Smooth muscle cell of the brain vasculature (primary cell): ENCODE data around the gene ERC2.

Experiments used
- DNase-seq: peaks from one replicate; pipeline ENCODE4 v3.0.0-alpha.2; 2012; ENCODE audit warnings: low read depth, low spot score

ERC2 gene

DNA sequence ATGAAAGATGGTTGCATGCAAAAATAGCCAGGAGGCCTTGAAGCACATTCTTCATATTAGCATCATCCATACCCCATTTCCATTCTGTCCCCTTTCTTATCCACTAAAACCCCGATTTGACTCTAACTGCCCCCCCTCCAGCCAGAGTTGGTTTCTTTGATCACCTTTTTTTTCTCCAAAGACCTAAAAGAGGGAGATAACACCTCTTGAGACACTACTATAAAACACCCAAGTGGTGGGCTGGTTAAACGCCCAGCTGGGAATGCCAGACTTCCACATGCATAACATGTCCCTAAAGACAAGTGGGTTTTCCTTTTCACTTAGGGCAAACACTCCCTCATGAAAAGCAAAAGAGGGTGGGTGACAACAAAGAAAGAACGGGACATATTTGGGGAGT, 847.2 kb downstream of the ERC2 start:
- no peak for DNase-seq

DNA sequence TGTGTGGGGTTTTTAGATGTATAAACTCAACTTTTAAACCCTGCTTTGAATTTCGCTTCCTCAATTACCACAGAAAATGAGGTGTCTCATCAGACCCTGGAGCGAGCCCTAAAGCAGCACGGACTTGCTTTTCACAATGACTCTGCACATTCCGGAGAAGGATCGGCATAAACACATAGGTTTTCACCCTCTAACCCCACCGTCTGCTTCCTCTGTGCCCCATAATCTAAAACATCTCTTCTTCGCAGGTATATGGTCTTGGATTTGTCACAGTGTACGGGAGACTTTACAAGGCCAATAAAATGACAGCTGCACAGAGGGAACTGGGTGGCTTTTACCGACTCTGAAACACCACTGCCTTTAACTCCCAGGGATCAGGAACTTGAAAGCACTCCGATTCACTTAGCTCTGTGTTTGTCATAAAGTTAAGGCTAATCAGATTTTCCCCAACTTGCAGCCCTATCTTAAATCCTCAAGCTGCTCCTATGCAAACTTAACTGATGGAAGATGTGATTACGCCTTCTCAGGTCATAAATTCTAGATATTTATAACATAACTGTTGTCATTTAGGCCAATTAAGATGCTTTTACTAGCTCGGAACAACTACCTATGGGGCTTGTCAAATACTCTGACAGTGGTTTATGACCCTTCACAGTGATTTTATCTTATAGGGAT, 847.8 kb downstream of the ERC2 start:
- DNase-seq, result no peak

DNA sequence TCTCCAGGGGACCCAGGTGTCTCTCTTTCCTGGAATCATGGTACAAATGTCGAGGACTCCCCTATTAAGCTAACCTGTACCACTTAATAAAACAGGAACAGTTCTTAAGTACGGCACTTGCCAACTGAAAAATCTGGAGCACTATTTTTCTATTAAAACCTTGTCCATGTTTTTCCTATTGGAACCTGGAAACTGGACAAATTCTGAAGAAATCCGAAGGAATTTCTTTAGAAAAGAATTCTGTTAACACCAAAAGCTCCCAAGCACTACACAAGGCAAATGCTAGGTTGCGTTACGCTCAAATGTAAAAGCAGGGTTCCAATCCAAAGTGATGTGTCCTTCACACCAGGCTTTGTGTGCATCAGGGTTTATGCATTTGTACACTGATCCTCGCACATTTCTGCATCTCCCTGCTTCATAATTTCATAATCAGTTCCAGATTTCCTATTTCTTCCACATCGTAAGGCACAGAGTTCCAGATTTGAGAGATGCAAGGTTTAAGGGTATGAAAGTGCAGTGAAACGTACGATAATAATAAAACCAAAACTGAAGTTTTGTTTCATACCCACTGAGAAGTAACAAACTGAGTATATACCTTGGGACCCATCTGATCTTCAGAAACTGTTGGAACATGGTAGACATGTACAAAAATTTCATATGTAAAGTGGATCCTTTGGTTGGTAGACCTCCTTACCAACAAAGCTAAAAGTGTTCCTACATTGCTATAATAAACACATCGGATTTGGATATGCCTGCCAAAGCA, 849.0 kb downstream of the ERC2 start:
- no peak for DNase-seq

DNA sequence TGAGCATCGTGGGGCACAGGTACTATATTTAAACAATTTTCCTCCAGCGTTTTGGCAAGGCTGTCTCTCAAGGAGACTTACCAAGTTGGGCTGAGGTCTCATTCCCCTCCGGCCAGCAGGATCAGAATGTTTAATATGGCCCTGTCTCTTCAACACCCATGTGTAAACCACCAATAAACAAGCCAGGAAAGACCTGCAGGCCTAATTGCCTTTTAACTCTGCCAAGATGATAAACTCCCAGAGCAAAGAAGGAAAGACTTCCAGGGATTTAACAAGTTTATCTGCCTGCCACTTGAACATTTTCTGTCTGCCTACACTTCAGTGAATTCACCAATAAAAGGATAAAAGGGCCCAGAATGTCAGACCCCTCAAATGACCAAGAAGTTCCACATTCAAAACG, 850.9 kb downstream of the ERC2 start:
- DNase-seq, result no peak

DNA sequence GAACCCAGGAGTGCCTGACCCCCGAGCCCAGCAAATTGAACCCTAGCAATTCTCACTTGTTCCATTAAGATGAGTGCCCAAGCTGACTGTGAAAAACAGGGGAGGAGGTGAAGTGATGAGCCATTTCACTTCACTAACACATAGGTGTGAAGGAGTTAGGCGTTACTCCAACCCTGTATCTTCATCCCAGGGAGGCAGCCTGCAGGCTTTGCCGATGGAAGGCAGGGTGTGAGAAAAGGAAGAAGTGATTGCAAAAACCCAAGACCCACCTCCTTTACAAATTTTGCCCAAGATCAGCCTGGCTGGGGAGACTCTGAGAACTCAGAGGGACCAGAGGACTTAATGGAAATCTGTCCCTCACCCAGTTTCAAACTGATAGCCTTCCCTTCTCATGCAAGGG, 851.5 kb downstream of the ERC2 start:
- no peak for DNase-seq

DNA sequence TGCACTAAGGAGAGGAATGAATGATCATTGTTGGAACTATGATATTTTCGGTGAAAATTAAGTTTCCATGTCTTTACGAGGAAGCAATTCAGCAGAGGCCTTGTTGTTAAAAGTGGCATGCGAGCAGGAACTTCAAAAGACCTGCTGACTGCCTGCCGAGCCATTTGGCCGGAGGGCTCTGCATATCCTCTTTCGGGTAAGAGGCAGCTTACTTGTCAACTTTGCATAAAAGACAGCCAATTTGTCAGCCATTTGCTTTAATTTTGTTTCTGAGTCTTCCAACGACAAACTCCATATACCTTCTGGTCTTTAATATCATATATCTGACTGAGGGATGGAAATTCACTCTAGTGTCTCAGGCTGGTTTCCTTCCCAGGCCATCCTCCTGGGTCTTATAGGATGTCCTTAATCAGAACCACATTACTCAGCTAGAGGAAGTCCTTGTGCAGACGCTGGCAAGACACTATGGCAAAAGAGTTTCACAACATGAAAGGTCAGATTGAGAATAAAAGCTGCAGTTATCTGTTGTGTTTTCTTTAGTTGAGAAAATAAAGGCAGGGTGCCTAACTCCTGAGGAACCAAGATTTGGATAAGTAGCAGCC, 852.5 kb downstream of the ERC2 start:
- no peak for DNase-seq

DNA sequence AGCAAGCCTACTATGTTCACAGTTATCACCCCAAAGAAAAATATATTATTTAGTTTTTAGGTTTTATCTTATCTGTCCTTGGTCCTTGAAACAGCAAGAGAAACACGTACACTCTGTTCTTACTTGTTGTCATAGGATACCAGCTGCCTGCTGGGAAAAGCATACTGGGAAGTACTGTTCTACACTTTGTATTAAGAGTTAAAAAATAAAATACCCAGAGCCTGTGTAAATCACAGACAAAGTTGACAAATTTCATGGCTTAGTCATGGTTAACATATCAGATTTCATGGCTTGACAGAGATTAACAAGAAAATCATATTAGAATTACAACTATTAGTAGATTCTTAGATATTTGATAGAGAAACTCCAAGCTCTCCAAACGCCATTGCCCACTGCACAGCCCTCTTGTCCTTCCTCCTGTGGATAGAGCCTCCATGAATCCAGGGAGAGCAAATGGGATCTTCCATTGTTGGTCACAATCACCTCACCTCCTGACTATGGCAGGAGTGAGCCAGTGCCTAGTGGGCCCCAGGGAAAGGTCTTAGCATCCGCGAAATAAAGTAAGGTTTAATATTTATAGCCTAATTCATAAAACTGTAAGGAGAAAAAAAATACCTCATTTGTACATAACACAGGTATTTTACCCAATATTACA, 853.1 kb downstream of the ERC2 start:
- no peak for DNase-seq

DNA sequence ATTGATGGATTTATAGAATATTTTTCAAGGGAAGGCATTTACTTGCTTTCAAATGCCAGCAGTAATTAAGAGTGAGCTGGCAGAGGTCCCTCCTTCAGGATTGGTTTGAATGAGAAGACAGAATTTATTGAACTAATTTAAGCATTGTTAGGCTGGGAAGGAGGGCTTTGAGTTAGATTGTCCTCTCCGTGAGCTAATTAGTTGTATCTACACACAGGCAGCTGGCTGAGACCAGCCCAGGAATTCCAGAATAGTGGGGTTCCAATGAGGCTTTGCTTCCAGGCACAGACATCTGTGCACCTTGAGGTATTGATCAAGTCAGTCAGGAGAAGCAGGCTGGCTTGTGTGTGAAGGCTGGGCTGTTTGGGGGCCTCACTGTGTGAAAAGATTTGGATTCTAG, 857.1 kb downstream of the ERC2 start:
- no peak for DNase-seq

DNA sequence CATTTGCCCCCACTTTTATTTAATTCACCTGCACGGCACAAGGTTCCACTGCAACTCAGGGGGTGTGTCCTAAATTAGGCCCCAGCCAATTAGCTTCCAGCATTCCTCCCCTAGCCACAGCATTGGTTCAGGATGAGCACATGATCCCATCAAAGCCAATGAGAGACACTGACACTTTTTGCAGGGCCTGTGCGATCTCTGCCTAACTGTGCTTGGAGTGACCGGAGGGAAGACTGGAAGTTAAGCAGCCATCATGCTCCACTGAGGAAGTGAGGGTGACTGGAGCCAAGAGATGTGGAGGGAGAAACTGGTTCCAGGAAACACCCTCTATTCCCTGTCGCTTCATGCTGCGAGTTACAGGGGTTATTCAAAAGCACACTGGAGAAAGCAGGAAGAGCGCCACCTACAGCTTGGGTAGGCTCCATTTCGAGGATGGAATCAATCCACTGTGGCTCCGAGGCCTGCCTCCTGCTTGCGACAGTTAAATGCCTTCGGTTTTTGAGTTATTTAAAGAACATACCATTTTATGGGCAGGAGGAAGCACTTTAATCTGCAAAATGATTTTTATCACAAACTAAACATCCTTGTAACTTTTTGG, 858.9 kb downstream of the ERC2 start:
- no peak for DNase-seq

DNA sequence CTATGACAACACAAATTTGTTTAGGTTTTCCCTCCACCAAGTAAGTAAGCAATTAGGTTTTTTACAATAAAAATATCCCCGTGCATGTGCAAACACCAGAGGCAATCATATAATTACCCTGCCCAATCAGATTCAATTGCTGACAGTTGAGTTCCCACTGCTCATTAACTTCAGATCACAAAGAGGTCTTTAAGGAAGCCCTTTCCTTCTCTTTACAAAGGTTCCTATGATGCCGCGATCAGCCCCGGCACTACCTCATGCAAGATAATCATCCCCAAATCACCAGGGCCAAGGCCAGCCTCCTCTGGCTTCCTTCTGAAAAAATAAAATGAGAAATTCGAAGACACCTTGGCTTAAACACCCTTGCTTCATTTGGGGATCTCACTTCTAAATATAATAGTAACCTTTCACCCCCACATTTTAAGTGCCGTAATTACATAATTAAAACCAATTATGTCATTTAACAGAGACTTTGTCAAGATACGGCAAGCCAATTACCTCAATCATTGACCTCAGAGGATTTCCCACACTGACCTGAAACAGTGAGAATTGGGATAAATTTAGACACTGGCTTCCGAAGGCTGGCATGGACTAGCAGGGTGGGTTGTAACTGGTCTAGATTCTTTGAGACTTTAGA, 859.8 kb downstream of the ERC2 start:
- no peak for DNase-seq

DNA sequence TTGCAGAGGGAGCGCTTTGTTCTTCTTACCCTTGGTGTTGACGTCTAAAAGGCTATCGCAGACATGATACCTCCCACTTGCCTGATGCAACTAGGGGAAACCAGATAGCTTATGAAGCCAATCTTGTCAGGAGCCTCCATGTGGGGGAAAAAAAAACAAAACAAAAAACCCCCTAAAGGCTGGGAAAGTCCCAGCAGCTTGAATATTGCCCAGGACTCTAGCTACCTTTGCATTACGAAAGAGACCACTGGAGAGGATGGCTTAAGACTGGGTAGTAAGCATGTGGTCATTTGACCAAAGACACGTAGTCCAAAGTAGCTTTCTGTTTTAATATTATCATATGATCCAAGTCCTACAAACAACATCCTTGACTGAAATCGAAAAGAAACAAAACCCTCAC, 860.4 kb downstream of the ERC2 start:
- DNase-seq, result no peak

DNA sequence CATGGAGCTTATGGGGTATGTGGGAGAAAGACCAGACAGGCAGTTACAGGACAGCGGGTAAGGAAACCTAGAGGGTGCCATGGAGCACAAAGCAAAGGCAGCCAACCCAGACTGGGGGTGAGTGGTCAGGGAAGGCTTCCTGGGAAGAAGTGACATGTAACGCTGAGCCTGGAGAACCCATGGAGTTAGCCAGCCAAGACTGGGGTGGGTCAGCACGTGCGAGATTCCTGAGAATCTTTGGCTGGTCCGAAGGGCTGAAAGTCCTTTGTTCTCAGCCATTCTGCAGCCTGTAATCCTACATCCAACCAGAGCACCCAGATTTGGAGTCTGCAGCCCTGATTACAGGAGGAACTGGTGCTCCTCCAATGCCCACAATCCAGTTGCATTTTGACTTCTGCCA, 861.1 kb downstream of the ERC2 start:
- no peak for DNase-seq

DNA sequence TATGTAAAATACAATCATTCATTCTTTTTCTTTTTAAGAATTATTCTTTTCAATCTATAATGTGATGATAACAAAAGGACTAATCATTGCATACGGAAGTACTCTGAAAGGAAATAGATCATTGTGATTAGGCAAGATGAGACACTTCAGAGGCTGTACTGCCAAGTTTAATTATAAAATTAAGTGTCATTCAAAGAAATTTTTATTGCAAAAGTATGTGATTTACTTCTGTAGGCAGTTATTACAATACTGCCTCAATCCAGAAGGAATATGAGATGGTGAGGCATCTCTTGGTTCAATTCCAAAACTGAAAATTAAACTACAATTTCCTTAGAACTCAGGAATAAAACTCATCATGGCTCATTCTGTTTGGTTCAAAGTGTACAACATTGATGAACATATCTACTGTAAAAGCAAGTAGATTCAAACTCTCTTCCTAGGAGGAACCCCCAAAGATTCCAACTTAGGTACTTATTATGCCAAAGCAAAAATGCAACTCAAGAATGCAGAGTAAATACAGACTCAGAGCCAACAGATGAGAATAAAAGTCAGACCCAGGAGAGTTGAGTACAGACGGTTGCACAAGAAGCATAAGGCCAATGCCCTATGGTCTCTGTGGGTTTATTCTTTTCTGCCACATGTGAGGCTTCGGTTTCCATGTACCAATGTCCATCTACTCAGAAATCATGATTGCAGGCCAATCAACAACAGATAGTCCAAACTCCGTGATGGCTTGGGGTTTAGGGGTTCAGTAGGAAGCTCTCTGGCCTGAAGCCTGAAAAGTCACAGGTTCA, 862.6 kb downstream of the ERC2 start:
- no peak for DNase-seq

DNA sequence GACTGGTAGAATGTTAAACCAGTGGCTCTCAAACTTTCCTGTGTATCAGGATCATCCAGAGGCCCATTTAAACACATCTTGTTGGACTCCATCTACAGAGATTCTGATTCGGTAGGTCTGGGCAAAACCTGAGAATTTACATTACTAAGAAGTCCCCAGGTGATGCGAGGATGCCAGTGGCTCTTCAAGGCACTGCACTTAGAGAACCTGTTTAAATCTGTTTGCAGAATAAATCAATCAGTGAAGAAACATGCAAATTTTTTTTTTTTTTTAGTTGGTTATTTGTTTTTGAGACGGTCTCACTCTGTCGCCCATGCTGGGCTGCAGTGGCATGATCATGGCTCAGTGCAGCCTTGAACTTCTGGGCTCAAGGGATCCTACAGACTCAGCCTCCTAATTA, 863.4 kb downstream of the ERC2 start:
- DNase-seq, result no peak

DNA sequence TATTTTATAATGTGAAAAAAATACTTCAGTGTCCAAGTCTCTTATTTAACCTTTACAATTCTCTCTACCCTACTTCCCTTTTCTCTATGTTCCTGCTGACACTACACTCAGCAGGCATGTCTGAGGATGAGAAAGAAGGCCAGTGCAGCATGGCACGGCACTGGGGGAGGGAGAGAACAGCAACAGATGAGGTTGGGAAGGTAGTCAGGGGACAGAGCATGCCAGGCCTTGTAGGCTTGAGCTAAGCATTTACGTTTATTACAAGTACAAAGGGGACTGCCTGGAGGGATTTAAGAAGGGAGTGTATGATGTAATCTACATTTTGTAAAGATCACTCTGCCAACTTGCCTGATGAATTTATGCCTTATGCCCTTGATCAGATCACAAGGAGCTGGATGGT, 863.9 kb downstream of the ERC2 start:
- DNase-seq, result no peak

DNA sequence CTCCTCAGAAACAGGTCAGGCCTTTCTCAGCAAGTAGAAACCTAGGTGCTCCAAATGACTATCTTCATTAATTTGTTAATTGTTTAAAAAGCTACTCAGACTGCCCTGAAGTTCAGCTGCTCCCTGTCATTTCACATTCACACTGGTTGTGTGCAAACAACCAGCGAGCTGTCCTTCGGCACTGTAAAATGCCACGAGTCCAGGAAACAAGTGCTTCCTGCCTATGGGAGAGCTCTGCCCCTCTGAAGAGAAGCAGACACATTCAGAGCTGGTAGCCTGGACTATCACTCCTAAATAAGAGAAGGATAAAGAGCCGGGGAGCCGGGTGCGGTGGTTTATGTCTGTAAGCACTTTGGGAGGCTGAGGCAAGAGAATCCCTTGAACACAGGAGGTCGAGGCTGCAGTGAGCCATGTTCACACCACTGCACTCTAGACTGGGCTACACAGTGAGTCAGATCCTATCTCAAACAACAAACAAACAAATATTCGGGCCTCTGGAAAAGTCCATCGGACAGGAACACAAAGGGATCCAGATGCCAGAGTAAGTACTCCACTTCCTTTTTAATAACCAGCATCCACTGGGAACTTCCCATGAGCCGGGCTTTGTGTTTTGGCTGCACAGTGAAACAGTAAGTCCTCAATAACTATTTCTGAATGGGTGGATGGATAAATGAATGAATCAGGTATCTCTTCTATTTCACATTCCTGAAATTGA, 866.7 kb downstream of the ERC2 start:
- DNase-seq, result no peak

DNA sequence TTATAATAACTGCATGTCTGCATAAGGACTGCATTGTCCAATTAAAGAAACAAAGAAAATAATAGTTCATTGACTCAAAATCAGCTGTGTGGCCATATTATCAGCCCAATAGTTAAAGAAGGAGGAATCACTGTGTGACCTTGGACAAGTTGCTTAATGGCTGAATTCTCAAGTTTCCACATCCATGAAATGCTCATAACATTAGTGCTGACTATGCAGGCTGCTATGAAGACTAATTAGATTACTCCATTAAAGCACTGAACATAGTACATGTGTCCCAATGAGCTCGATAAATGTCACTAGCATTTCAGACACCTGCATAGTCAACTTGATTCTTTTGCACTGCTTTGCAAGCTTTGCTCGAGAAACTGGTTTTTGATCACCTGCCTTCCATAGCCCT, 870.0 kb downstream of the ERC2 start:
- DNase-seq, result no peak

DNA sequence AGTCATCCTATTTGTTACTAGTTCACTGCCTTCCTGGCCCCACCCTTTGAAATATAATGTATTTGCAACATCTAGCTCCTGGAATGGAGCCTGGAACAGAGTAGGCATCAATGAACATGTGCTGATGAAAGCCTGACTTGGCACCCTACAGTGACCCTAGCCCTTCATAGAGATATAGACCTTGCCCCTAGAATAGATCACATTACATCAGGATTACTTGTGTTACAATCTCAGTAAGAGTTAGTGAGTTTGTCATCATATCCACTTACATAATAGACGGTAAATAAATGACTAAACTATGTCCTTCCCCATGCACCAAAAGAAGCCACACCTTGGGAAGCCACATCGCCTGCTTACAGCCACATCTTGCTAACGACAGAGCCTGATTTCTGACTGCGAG, 870.6 kb downstream of the ERC2 start:
- DNase-seq, result no peak

DNA sequence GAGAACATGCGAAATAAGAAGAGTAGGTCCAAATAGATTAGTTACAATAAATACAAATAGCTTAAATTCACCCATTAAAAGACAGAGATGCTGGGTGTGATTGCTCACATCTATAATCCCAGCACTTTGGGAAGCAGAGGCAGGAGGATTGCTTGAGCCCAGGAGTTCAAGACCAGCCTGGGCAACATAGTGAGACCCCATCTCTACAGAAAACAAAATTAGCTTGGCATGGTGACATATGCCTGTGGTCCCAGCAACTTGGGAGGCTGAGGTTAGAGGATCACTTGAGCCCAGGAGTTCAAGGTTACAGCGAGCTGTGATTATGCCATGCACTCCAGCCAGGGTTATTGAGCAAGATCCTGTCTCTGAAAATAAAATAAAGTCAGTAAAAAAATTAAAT, 872.1 kb downstream of the ERC2 start:
- no peak for DNase-seq

DNA sequence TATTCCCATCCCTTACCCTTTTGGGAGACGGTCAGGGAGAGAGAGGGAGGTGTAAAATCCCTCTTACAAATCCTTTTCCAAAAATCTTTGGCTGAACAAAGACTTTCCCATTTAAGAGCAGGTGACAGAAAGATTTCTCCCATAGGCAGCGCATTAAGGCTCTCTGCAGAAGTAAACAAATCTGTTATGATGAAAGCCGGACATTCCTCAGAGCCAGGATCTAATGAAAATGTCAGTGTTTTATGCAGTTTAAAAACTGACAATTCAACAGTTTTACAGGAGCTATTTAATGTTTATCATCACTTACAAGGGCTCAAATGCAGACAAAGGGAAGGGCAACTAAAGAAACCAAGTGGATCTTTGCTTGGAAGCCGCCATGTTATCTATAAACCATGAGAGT, 872.8 kb downstream of the ERC2 start:
- no peak for DNase-seq
